DND-41 (cell line): ENCODE measurements around the gene BCL2L13.

ENCODE experiments used
- CTCF ChIP-seq: IDR thresholded peaks from 2 replicates; pipeline ENCODE4 v1.5.1; 2012; ENCODE audit warnings: borderline replicate concordance, low read length, moderate library complexity, mild to moderate bottlenecking; ENCODE audit not compliant: poor library complexity, severe bottlenecking; ENCODE audit errors: extremely low read depth
- EZH2 ChIP-seq: IDR thresholded peaks from 3 replicates; pipeline ENCODE4 v1.6.1; 2012; ENCODE audit warnings: borderline replicate concordance, low read depth, mild to moderate bottlenecking, moderate library complexity, low read length, inconsistent platforms; ENCODE audit not compliant: severe bottlenecking

GRCh38 chr22:17764036-17764435, 125.5 kb downstream of the BCL2L13 start:
- TF ChIP-seq EZH2 (no peak), CTCF (no peak)
